PC-3 (cell line): Measurements from ENCODE around the gene NHLRC2. TPM values are rescaled to one million over a fixed set of nuclear protein-coding genes. Genes with fewer than 3 reads are reported as not detected.
A peak's percentile ranks its signal among the peaks of the same experiment; 100 is the strongest.

ENCODE experiments used
- ATAC-seq: fragments of 200-7000 bp; cut with Tn5 transposase; 2 replicates; pipeline ENCODE4 v1.9.1; 2020; ENCODE audit warnings: mild to moderate bottlenecking, moderate library complexity
- BruUV-seq: library from RNA; stranded (reverse); fragments of 400-500 nt; replicated peaks from 2 replicates; lab custom pipeline; 2021; lab: Mats Ljungman, UMichigan
- CTCF ChIA-PET: fragments of 300-600 bp; sonication (Branson Sonifier 250); formaldehyde crosslinking; loops from one replicate; lab custom pipeline; 2022; ENCODE audit warnings: antibody characterized with exemption; lab: Charles Lee
- POLR2A ChIA-PET: fragments of 300-600 bp; sonication (Branson Sonifier 250); formaldehyde crosslinking; loops from one replicate; lab custom pipeline; 2022; ENCODE audit warnings: antibody characterized with exemption; ENCODE audit not compliant: unreplicated experiment; lab: Charles Lee
- DNase-seq: peaks from one replicate; pipeline ENCODE4 v3.0.0-alpha.2; 2015
- H2AFZ ChIP-seq: fragments of 300-600 bp; sonication (generic); 2 replicates; pipeline ENCODE4 v1.6.0; 2016; ENCODE audit warnings: antibody characterized with exemption, low read length
- H3F3A ChIP-seq: fragments of 300-600 bp; sonication (generic); one replicate; pipeline ENCODE4 v1.6.0; 2017; ENCODE audit warnings: antibody characterized with exemption, low read length, control low read depth, mild to moderate bottlenecking; ENCODE audit not compliant: unreplicated experiment
- H3K27ac ChIP-seq: fragments of 300-600 bp; sonication (generic); 2 replicates; pipeline ENCODE4 v1.5.1; 2016; ENCODE audit warnings: mild to moderate bottlenecking, low read length
- H3K27me3 ChIP-seq: fragments of 300-600 bp; sonication (generic); 2 replicates; pipeline ENCODE4 v1.6.1; 2016; ENCODE audit warnings: low read length, mixed read lengths
- H3K36me3 ChIP-seq: fragments of 300-600 bp; sonication (generic); 2 replicates; pipeline ENCODE4 v1.6.1; 2016; ENCODE audit warnings: low read depth, mixed run types, low read length, mixed read lengths
- H3K4me1 ChIP-seq: fragments of 300-600 bp; sonication (generic); 2 replicates; pipeline ENCODE4 v1.5.1; 2016; ENCODE audit warnings: low read length; ENCODE audit not compliant: insufficient read depth
- H3K4me2 ChIP-seq: fragments of 300-600 bp; sonication (generic); 2 replicates; pipeline ENCODE4 v1.6.0; 2016; ENCODE audit warnings: low read length
- H3K4me3 ChIP-seq: fragments of 300-600 bp; sonication (generic); 2 replicates; pipeline ENCODE4 v1.5.1; 2016; ENCODE audit warnings: mild to moderate bottlenecking, low read length, mixed read lengths
- H3K79me2 ChIP-seq: fragments of 300-600 bp; sonication (generic); 2 replicates; pipeline ENCODE4 v1.6.1; 2017; ENCODE audit warnings: low read length, mixed read lengths
- H3K9ac ChIP-seq: fragments of 300-600 bp; sonication (generic); 2 replicates; pipeline ENCODE4 v1.6.0; 2016; ENCODE audit warnings: mild to moderate bottlenecking, low read length
- H3K9me2 ChIP-seq: fragments of 300-600 bp; sonication (generic); replicated peaks from 2 replicates; pipeline ENCODE4 v1.6.1; 2016; ENCODE audit warnings: mixed run types, low read length, mixed read lengths
- H3K9me3 ChIP-seq: fragments of 300-600 bp; sonication (generic); 2 replicates; pipeline ENCODE4 v1.6.1; 2016; ENCODE audit warnings: low read length, mixed read lengths
- H4K20me1 ChIP-seq: fragments of 300-600 bp; sonication (generic); 2 replicates; pipeline ENCODE4 v1.6.1; 2016; ENCODE audit warnings: low read length, mixed read lengths
- CTCF ChIP-seq: fragments of 300-600 bp; sonication (generic); conservative IDR thresholded peaks from 2 replicates; pipeline ENCODE4 v1.5.1; 2017; ENCODE audit warnings: antibody characterized with exemption, low read depth, mild to moderate bottlenecking, low read length
- EZH2 ChIP-seq: fragments of 300-600 bp; sonication (generic); IDR thresholded peaks from one replicate; pipeline ENCODE4 v1.6.1; 2017; ENCODE audit warnings: antibody characterized with exemption, mild to moderate bottlenecking, low read length; ENCODE audit not compliant: unreplicated experiment
- EZH2phosphoT487 ChIP-seq: fragments of 300-600 bp; sonication (generic); IDR thresholded peaks from 2 replicates; pipeline ENCODE4 v1.6.1; 2018; ENCODE audit warnings: mild to moderate bottlenecking, antibody characterized with exemption, low read length, borderline replicate concordance
- intact Hi-C: fragments of 100-400 bp; cut with micrococcal nuclease; formaldehyde crosslinking; loops from 2 replicates; pipeline ENCODE4 v1.9.0; 2023
- total RNA-seq: library from RNA; depleted of rRNA; stranded (reverse); fragments of >200 nt; gene quantifications from 2 replicates; pipeline ENCODE4 v1.2.3, GENCODE V29; 2014

NHLRC2 gene
- total RNA-seq, 1 experiment from 2014 or later: 17.5 TPM

GRCh38 chr10:113958631-113959382 is 104.3 kb downstream of the NHLRC2 start:
- peaks cover 37% of the 10 kb centered on the region for H3K4me1 ChIP-seq
- ChIA-PET POLR2A (interaction anchor here (0.6 kb wide), 1 partner anchor 12 kb away, joined by 4 read pairs; no protein-coding TSS in a partner anchor), CTCF (no interaction called here)

GRCh38 chr10:113959383-113959760 is 104.9 kb downstream of the NHLRC2 start:
- Histone ChIP-seq H3K27me3 (no peaks in the 10 kb centered on the region), H3K9me3 (no peaks in the 10 kb centered on the region), H3K4me3 (peak overlapping the region; percentile 34; the same call in 1 of the 2 replicates), H3K36me3 (no peaks in the 10 kb centered on the region), H3F3A (no peaks in the 10 kb centered on the region), H3K9me2 (no peaks in the 10 kb centered on the region), H2AFZ (peak overlapping the region; percentile 54), H3K4me2 (peak overlapping the region; percentile 68), H4K20me1 (no peaks in the 10 kb centered on the region), H3K4me1 (peaks cover 37% of the 10 kb centered on the region), H3K27ac (peak overlapping the region; percentile 85), H3K79me2 (no peaks in the 10 kb centered on the region), H3K9ac (peak overlapping the region; percentile 54)
- no TSS peak for BruUV-seq
- peak; percentile 61 for DNase-seq
- ATAC-seq: peak; percentile 74
- TF ChIP-seq EZH2phosphoT487 (no peak), EZH2 (no peak), CTCF (no peak)
- ChIA-PET CTCF (no interaction called here), POLR2A (interaction anchor here (0.6 kb wide), 1 partner anchor 11 kb away, joined by 4 read pairs; no protein-coding TSS in a partner anchor)
- intact Hi-C loops: loop anchor here (1.0 to 2.0 kb wide), 2 partner anchors 65 to 67 kb away; no protein-coding TSS in a partner anchor

More at GRCh38 chr10:113958631-113959382, 104.3 kb downstream of the NHLRC2 start:
- H3K79me2 ChIP-seq: no peaks in the 10 kb centered on the region
- no peaks in the 10 kb centered on the region for H3K36me3 ChIP-seq
- DNase-seq: peak; percentile 79
- TSS peak; percentile 57 for BruUV-seq
- no peaks in the 10 kb centered on the region for H4K20me1 ChIP-seq
- no peaks in the 10 kb centered on the region for H3F3A ChIP-seq
- H3K9ac ChIP-seq: peak overlapping the region; percentile 54
- peak overlapping the region; percentile 68 for H3K4me2 ChIP-seq
- H3K27me3 ChIP-seq: no peaks in the 10 kb centered on the region
- H2AFZ ChIP-seq: peak overlapping the region; percentile 54
- TF ChIP-seq EZH2phosphoT487 (no peak), CTCF (no peak), EZH2 (no peak)
- intact Hi-C loops: loop anchor here (1.0 to 2.0 kb wide), 3 partner anchors 50 to 67 kb away; no protein-coding TSS in a partner anchor
- H3K9me3 ChIP-seq: no peaks in the 10 kb centered on the region
- H3K27ac ChIP-seq: peak overlapping the region; percentile 85
- no peaks in the 10 kb centered on the region for H3K9me2 ChIP-seq
- H3K4me3 ChIP-seq: peak overlapping the region; percentile 34; the same call in 1 of the 2 replicates
- ATAC-seq: peak; percentile 85
